GM12864 (cell line): ENCODE results near the gene NT5C.

Source experiments
- DNase-seq: peaks from one replicate; pipeline ENCODE4 v3.0.0-alpha.2; 2011; ENCODE audit warnings: low read depth
- H3K4me3 ChIP-seq: 2 replicates; pipeline ENCODE4 v1.5.1; 2011; ENCODE audit warnings: mild to moderate bottlenecking, low read depth, low read length, control low read depth
- CTCF ChIP-seq: IDR thresholded peaks from 2 replicates; pipeline ENCODE4 v1.5.1; 2011; ENCODE audit warnings: low read depth, mild to moderate bottlenecking, moderate library complexity, low read length, control low read depth, inconsistent platforms; ENCODE audit errors: missing control alignments

The NT5C gene

GRCh38 chr17:75096082-75096625 lies 35.4 kb downstream of the NT5C start:
- no peak overlapping the region for H3K4me3 ChIP-seq
- DNase-seq, result no peak
- TF ChIP-seq CTCF, result no peak

GRCh38 chr17:75094871-75095399 lies 36.6 kb downstream of the NT5C start:
- no peak for TF ChIP-seq CTCF
- no peak overlapping the region for H3K4me3 ChIP-seq
- DNase-seq, result no peak

GRCh38 chr17:75093548-75094158 lies 37.9 kb downstream of the NT5C start:
- no peak overlapping the region for H3K4me3 ChIP-seq
- DNase-seq, result no peak
- TF ChIP-seq CTCF, result no peak

- no peak overlapping the region for H3K4me3 ChIP-seq
- no peak for TF ChIP-seq CTCF
- DNase-seq, result no peak
These were observed 39.7 kb downstream of the NT5C start for GRCh38 chr17:75091855-75092327.

GRCh38 chr17:75090871-75091854 lies 40.4 kb downstream of the NT5C start:
- H3K4me3 ChIP-seq, result no peak overlapping the region
- DNase-seq, result no peak

More at GRCh38 chr17:75090871-75091854, 40.4 kb downstream of the NT5C start:
- TF ChIP-seq CTCF, result no peak
